Measurements from ENCODE around the gene POM121C. TPM values are rescaled to one million over a fixed set of nuclear protein-coding genes. Genes with fewer than 3 reads are reported as not detected.
"Not testable (repeated sequence)": the region's sequence is repeated elsewhere in the genome, so short reads cannot be mapped to it uniquely, and the experiment has no call there.

Gene POM121C
- total RNA-seq, 1 donor from 2014 or later = 63.9 TPM

DNA sequence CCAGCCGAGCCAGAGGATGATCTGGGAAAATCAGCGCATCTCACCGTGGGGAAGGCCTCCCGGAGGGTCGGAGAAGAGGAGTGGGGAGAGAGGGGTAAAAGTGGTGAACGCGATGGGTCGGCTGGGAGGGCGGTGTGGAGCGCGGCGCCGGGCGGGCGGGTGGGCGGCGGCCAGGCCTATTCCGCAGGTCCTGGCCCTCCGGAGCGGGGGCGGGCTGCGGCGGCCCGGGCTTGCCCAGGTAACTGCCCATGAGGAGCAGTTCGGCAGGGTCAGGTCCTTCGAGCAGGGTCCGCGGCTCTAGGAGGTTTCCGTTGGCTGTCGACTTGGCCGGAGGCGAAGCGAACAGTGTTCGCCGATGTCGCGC is 44.0 kb downstream of the POM121C start:
- POLR2A ChIA-PET; H3K4me1 Mint-ChIP-seq; DNase-seq; H3K27me3 Mint-ChIP-seq; CTCF ChIA-PET; H3K9me3 Mint-ChIP-seq; intact Hi-C loops (cut with micrococcal nuclease): not testable (repeated sequence)
- peak overlapping the region; percentile 50 for H3K27ac Mint-ChIP-seq
- H3K4me3 Mint-ChIP-seq = peak overlapping the region; percentile 85
- peak; percentile 33 for ATAC-seq (ENCODE audit: low read depth)
- peaks cover 31% of the 10 kb centered on the region for H3K36me3 Mint-ChIP-seq (ENCODE audit: low read depth)

DNA sequence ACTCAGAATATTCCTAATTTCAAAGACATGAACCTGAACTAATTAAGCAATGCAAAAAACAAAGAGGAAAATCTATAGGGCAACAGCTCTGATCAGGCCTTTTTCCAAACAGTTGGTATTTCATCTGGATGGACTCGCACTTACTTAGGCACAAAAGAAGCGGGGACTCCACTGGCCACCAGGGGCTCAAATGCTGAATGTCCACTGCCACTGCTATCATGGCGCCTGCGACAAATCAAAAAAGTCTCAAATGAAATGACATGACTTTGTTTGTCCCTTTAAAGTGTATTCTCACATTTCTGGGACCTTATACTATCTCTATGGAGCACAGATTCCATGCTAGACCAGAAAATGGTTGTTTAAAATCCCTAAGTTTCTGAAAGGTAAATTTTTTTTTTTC is 47.1 kb downstream of the POM121C start:
- DNase-seq = not testable (repeated sequence)

GRCh38 chr7:75423481-75423880 is 62.6 kb downstream of the POM121C start:
- ATAC-seq (ENCODE audit: low read depth); intact Hi-C loops (cut with micrococcal nuclease): not testable (repeated sequence)

More for the DNA sequence above, 47.1 kb downstream of the POM121C start:
- ATAC-seq (ENCODE audit: low read depth); H3K27ac Mint-ChIP-seq; POLR2A ChIA-PET; CTCF ChIA-PET; H3K4me1 Mint-ChIP-seq; H3K4me3 Mint-ChIP-seq; intact Hi-C loops (cut with micrococcal nuclease); H3K27me3 Mint-ChIP-seq; H3K9me3 Mint-ChIP-seq: not testable (repeated sequence)
- peaks cover 54% of the 10 kb centered on the region for H3K36me3 Mint-ChIP-seq (ENCODE audit: low read depth)

DNA sequence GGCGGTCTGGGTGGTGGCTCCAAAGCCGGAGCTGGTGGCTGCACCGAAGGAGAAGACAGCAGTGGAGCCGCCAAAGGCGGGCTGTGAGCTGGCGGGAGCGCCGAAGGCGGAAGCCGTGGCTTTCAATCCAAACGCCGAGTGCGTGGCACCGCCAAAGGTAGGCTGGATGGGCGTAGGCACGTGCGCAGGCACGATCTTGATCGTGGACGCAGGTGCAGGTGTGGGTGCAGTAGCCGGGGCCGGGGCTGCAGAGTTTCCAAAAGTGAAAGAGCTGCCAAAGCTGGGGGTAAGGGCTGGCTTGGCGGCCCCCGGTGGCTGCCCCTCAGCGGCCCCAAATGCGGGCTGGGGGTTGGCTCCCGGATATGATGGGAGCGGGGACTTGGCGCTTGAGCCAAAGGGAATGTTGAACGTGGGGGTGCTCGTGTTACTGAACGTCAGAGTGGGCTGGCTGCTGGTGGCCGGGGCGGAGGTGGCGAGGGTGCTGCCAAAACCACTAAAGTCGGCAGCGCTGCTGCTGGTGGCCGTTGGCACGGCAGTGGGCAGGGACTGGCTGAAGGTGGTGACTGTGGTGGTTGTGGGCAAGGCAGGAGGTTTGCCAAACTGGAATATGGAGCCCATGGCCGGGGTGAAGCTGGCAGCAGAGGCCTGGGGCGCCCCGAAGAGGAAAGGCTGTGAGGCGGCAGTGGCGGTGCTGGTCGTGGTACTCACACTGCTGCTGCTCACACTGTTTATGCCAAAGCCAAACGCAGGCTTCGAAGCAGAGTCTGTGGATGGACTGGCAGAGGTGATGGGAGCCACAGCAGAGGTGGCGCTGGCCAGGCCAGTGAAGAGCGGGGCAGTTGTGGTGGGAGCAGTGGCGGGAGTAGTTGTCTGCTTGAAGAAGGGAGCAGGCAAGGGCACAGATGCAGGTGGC is 64.0 kb downstream of the POM121C start:
- ATAC-seq (ENCODE audit: low read depth); intact Hi-C loops (cut with micrococcal nuclease); H3K4me3 Mint-ChIP-seq; H3K4me1 Mint-ChIP-seq; H3K9me3 Mint-ChIP-seq; POLR2A ChIA-PET; DNase-seq; H3K27ac Mint-ChIP-seq; CTCF ChIA-PET; H3K27me3 Mint-ChIP-seq: not testable (repeated sequence)
- peaks cover 39% of the 10 kb centered on the region for H3K36me3 Mint-ChIP-seq (ENCODE audit: low read depth)

More at GRCh38 chr7:75423481-75423880, 62.6 kb downstream of the POM121C start:
- H3K9me3 Mint-ChIP-seq, CTCF ChIA-PET, H3K27me3 Mint-ChIP-seq, POLR2A ChIA-PET, H3K27ac Mint-ChIP-seq, DNase-seq, H3K4me3 Mint-ChIP-seq: not testable (repeated sequence)
- H3K36me3 Mint-ChIP-seq (ENCODE audit: low read depth) = peaks cover 41% of the 10 kb centered on the region
- peaks cover 10% of the 10 kb centered on the region for H3K4me1 Mint-ChIP-seq

DNA sequence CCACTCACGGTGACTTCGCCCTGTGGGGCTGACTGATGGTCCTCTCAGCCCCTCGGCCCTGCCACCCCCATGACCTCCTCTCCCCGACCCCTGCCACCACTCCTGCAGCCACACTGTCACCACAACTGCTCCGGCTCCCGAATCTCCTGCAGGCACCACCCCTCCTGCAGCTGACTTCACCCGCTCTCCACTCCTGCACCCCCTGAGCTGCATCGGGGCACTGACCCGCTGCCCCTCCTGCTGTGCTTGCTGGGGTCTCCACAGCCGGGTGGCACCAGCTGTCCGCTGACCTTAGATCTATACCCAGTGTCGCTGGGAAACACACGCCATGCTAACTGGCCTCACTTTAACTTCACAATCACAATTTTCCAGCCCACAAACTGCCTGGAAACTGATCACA is 65.9 kb downstream of the POM121C start:
- DNase-seq; POLR2A ChIA-PET; H3K27ac Mint-ChIP-seq; H3K4me3 Mint-ChIP-seq; ATAC-seq (ENCODE audit: low read depth); CTCF ChIA-PET; H3K27me3 Mint-ChIP-seq; H3K4me1 Mint-ChIP-seq; H3K9me3 Mint-ChIP-seq; intact Hi-C loops (cut with micrococcal nuclease): not testable (repeated sequence)
- peaks cover 51% of the 10 kb centered on the region for H3K36me3 Mint-ChIP-seq (ENCODE audit: low read depth)

GRCh38 chr7:75419693-75420092 is 66.4 kb downstream of the POM121C start:
- CTCF ChIA-PET; intact Hi-C loops (cut with micrococcal nuclease); DNase-seq; H3K4me3 Mint-ChIP-seq; ATAC-seq (ENCODE audit: low read depth); H3K27me3 Mint-ChIP-seq; H3K9me3 Mint-ChIP-seq; POLR2A ChIA-PET; H3K27ac Mint-ChIP-seq; H3K4me1 Mint-ChIP-seq: not testable (repeated sequence)
- peaks cover 52% of the 10 kb centered on the region for H3K36me3 Mint-ChIP-seq (ENCODE audit: low read depth)

- peaks cover 47% of the 10 kb centered on the region for H3K36me3 Mint-ChIP-seq (ENCODE audit: low read depth)
- H3K4me3 Mint-ChIP-seq; intact Hi-C loops (cut with micrococcal nuclease); POLR2A ChIA-PET; DNase-seq; H3K27ac Mint-ChIP-seq; H3K27me3 Mint-ChIP-seq; H3K9me3 Mint-ChIP-seq; CTCF ChIA-PET; H3K4me1 Mint-ChIP-seq; ATAC-seq (ENCODE audit: low read depth): not testable (repeated sequence)
Observed at GRCh38 chr7:75419210-75419609, 66.9 kb downstream of the POM121C start.

DNA sequence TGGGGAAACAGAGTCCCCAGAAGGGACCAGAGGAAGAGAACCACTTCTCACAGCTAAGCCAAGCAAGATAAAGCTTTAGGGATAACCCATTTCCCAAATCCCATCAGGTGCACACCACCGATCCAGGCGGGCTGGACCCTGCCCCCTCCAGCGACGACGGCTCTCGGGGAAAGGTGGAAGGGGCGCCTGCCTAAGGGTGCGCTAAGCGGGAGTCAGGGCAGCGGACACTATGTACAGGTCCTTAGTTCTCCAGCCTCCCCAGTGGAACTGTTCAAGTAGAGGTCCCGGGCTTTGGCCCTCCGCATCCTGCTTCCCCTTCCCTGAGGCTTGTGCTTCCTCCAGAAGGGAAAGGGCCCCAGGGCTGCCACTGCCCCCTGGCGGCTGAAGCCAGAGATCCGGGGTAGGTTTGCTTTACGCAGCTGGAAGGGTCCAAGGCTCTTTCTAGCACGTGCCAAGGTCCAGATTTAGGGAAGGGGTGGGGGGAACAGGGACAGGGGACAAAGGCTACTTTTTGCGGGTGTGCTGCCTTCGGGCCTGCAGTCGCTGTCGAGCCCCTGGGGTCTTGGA is 67.7 kb downstream of the POM121C start:
- intact Hi-C loops (cut with micrococcal nuclease); H3K27ac Mint-ChIP-seq; DNase-seq; H3K9me3 Mint-ChIP-seq; H3K27me3 Mint-ChIP-seq; CTCF ChIA-PET; H3K4me3 Mint-ChIP-seq; POLR2A ChIA-PET; H3K4me1 Mint-ChIP-seq; ATAC-seq (ENCODE audit: low read depth): not testable (repeated sequence)
- H3K36me3 Mint-ChIP-seq (ENCODE audit: low read depth) = peaks cover 40% of the 10 kb centered on the region

- DNase-seq; H3K4me1 Mint-ChIP-seq; H3K9me3 Mint-ChIP-seq; ATAC-seq (ENCODE audit: low read depth); H3K4me3 Mint-ChIP-seq; intact Hi-C loops (cut with micrococcal nuclease); POLR2A ChIA-PET; H3K27ac Mint-ChIP-seq; H3K27me3 Mint-ChIP-seq; CTCF ChIA-PET: not testable (repeated sequence)
- peaks cover 40% of the 10 kb centered on the region for H3K36me3 Mint-ChIP-seq (ENCODE audit: low read depth)
Observed at GRCh38 chr7:75416787-75417186, 69.3 kb downstream of the POM121C start.

DNA sequence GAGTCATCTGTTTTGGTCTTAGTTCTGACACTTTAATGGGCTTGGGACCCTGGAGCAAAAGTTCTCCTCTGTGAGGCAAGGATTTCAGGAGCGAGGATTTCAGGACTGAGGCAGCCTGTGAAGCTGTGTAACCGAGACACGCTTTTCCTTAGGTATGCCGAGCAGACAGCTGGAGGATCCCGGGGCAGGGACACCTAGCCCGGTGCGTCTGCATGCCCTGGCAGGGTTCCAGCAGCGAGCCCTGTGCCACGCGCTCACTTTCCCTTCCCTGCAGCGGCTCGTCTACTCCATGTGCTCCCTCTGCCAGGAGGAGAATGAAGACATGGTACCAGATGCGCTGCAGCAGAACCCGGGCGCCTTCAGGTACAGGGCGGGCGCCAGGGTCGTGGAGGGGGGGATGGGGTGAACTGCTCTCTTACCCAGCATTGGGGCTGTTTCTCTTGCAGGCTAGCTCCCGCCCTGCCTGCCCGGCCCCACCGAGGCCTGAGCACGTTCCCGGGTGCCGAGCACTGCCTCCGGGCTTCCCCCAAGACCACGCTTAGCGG is 70.2 kb downstream of the POM121C start:
- intact Hi-C loops (cut with micrococcal nuclease); H3K27ac Mint-ChIP-seq; H3K4me3 Mint-ChIP-seq; H3K9me3 Mint-ChIP-seq; POLR2A ChIA-PET; ATAC-seq (ENCODE audit: low read depth); DNase-seq; H3K27me3 Mint-ChIP-seq; H3K4me1 Mint-ChIP-seq; CTCF ChIA-PET: not testable (repeated sequence)
- peaks cover 34% of the 10 kb centered on the region for H3K36me3 Mint-ChIP-seq (ENCODE audit: low read depth)

DNA sequence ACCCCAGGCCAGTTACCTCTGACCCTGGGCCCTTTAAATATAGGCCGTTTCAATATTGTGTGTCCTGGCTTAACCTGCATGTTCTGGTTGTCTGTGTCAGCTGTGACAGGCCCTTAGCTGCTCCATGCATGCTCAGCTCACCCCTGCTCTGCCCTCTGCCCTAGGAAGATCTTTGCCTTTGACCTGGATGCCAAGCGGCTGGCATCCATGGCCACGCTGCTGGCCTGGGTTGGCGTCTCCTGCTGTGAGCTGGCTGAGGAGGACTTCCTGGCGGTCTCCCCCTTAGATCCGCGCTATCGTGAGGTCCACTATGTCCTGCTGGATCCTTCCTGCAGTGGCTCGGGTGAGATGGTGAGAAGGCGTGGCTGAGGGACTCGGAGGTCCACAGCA is 70.7 kb downstream of the POM121C start:
- ATAC-seq (ENCODE audit: low read depth); H3K9me3 Mint-ChIP-seq; H3K4me3 Mint-ChIP-seq; CTCF ChIA-PET; H3K4me1 Mint-ChIP-seq; POLR2A ChIA-PET; intact Hi-C loops (cut with micrococcal nuclease); DNase-seq; H3K27ac Mint-ChIP-seq; H3K27me3 Mint-ChIP-seq: not testable (repeated sequence)
- H3K36me3 Mint-ChIP-seq (ENCODE audit: low read depth) = peaks cover 31% of the 10 kb centered on the region

DNA sequence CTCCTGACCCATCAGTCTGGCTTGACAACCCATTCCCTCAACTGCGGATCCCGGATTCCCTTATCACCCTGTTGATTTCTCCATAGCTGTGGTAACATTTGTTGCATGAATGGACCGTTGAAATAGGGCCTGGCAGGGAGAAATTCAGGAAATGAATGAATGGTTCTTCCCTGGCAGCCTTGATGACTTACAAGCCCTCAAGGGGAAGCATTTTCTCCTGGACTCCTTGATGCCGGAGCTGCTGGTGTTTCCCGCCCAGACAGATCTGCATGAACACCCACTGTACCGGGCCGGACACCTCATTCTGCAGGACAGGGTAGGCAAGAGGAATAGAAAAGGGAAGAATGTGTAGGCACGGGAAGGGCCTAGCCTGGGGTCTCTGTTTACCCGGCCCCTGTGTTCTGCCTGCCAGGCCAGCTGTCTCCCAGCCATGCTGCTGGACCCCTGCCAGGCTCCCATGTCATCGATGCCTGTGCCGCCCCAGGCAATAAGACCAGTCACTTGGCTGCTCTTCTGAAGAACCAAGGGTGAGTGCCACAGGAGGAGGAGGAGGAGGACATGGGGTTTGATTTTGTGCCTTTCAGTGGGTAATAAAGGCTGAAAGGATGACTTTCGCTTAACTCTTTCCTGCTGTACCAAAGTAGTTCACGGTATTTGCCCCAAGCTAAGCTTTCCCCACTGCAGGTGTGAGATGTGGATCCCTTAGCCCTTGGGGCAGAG is 71.2 kb downstream of the POM121C start:
- CTCF ChIA-PET; POLR2A ChIA-PET; H3K27ac Mint-ChIP-seq; DNase-seq; H3K9me3 Mint-ChIP-seq; H3K27me3 Mint-ChIP-seq; ATAC-seq (ENCODE audit: low read depth); H3K4me1 Mint-ChIP-seq; intact Hi-C loops (cut with micrococcal nuclease); H3K4me3 Mint-ChIP-seq: not testable (repeated sequence)
- H3K36me3 Mint-ChIP-seq (ENCODE audit: low read depth) = peaks cover 25% of the 10 kb centered on the region
